ENCODE measurements around the gene PRSS37.

DNA sequence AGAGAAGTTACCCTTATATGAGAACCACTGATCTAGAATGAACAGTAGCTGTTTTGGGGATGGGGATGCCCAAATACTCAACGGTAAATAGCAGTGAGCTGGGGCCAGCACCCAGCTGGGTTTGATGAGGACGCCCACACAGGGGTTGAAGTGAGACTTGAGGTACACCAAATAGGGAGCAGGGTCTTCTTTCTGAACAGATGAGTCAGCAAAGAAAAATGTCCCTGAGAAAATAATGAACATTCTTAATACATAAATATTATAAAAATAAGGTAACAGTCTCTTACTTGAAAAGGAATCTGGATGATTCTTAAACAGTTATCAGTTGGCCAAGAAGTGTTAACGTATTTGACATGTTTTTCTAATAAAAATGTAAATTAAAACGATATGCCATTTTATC, 2.0 kb downstream of the PRSS37 start:
- TF ChIP-seq EZH2 (IDR thresholded peaks at IDR 0.05; ENCODE audit: borderline replicate concordance) (no peak), CTCF (IDR thresholded peaks at IDR 0.05; ENCODE audit: poor library complexity) (no peak), EZH2phosphoT487 (IDR thresholded peaks at IDR 0.05; ENCODE audit: low read depth, severe bottlenecking, unreplicated experiment) (no peak)

All from hepatocyte (in vitro differentiated cells).